ENCODE data around the gene ZNF346. TPM values are rescaled to one million over a fixed set of nuclear protein-coding genes. Genes with fewer than 3 reads are reported as not detected.

ZNF346 gene
- total and polyA plus RNA-seq, 2 of the 13 experiments (the other 11 are each of a cell fraction or from before 2014, with no cell fraction given): 8.6 to 19.4 TPM

GRCh38 chr5:177035976-177036375 is 13.5 kb downstream of the ZNF346 start:
- CTCF ChIA-PET (ENCODE audit: low intra/inter-chr PET ratio, low total read pairs): no interaction called here
- 100% methylated on average over 1 of the region's 1 CpG for WGBS (ENCODE audit: low lambda C conversion rate)
- H2AFZ ChIP-seq (ENCODE audit: low read length): no peak overlapping the region
- no peaks in the 10 kb centered on the region for H4K20me1 ChIP-seq (ENCODE audit: insufficient read depth, low read length)
- H3K27ac ChIP-seq (ENCODE audit: extremely low read length, insufficient read depth, low read length): no peak overlapping the region
- no peak overlapping the region for H3K9ac ChIP-seq (ENCODE audit: insufficient read depth, low read depth, low read length)
- H3K4me1 ChIP-seq (ENCODE audit: insufficient read depth, low read length): peaks cover 8% of the 10 kb centered on the region; the same call in 1 of the 2 replicates
- BruUV-seq (replicated peaks): no TSS peak
- no peak overlapping the region for H3K4me3 ChIP-seq (replicated peaks in 1 of 3; ENCODE audit: insufficient read depth in 1 of 3, low read depth in 2 of 3, low read length in 3 of 3)
- H3K9me3 ChIP-seq (ENCODE audit: low read length): no peaks in the 10 kb centered on the region
- no peak overlapping the region for H3K4me2 ChIP-seq (ENCODE audit: low read depth, low read length)
- H3K36me3 ChIP-seq (replicated peaks in 1 of 2; ENCODE audit: control insufficient read depth in 1 of 2, insufficient read depth in 2 of 2, low read length in 2 of 2): peaks cover 3 to 12% of the 10 kb centered on the region in 2 experiments; a peak in 4 of 5 replicates
- TF ChIP-seq IRX3 (CRISPR knock-in tag; IDR thresholded peaks at IDR 0.05; ENCODE audit: borderline replicate concordance, low read depth): no peak
- TF ChIP-seq ATF3 (CRISPR knock-in tag; IDR thresholded peaks at IDR 0.05): no peak
- no peak for TF ChIP-seq SAP130 (CRISPR knock-in tag; IDR thresholded peaks at IDR 0.05; ENCODE audit: low read depth)
- no peak for TF ChIP-seq POLR2AphosphoS2 (IDR thresholded peaks at IDR 0.05; ENCODE audit: low read depth, low read length)
- TF ChIP-seq ERF (CRISPR knock-in tag; IDR thresholded peaks at IDR 0.05): no peak
- no peak for TF ChIP-seq KLF12 (CRISPR knock-in tag; IDR thresholded peaks at IDR 0.05; ENCODE audit: borderline replicate concordance)
- no peak for TF ChIP-seq ZMAT5 (CRISPR knock-in tag; IDR thresholded peaks at IDR 0.05; ENCODE audit: borderline replicate concordance, low read depth)
- no peak for TF ChIP-seq YY1 (IDR thresholded peaks at IDR 0.05; ENCODE audit: insufficient read depth, insufficient replicate concordance, low read depth, low read length)
- TF ChIP-seq RFXANK (CRISPR knock-in tag; IDR thresholded peaks at IDR 0.05): no peak
- no peak for TF ChIP-seq IRF1 (CRISPR knock-in tag; IDR thresholded peaks at IDR 0.05; ENCODE audit: low read depth)
- TF ChIP-seq RXRB (CRISPR knock-in tag; IDR thresholded peaks at IDR 0.05; ENCODE audit: borderline replicate concordance): no peak
- no peak for TF ChIP-seq ZNF704 (CRISPR knock-in tag; IDR thresholded peaks at IDR 0.05; ENCODE audit: borderline replicate concordance)
- TF ChIP-seq ZNF264 (CRISPR knock-in tag; IDR thresholded peaks at IDR 0.05): no peak
- TF ChIP-seq BATF2 (CRISPR knock-in tag; IDR thresholded peaks at IDR 0.05): no peak
- TF ChIP-seq ZNF570 (CRISPR knock-in tag; IDR thresholded peaks at IDR 0.05; ENCODE audit: borderline replicate concordance): no peak
- no peak for TF ChIP-seq ZNF737 (CRISPR knock-in tag; IDR thresholded peaks at IDR 0.05; ENCODE audit: borderline replicate concordance)
- no peak for TF ChIP-seq NONO (IDR thresholded peaks at IDR 0.05)
- no peak for TF ChIP-seq NONO (CRISPR knock-in tag; conservative IDR thresholded peaks at IDR 0.05)
- TF ChIP-seq SKI (IDR thresholded peaks at IDR 0.05; ENCODE audit: partially characterized antibody): no peak
- TF ChIP-seq ZNF207 (IDR thresholded peaks at IDR 0.05; ENCODE audit: borderline replicate concordance): no peak
- POLR2A ChIA-PET: no interaction called here
- ATAC-seq: no peak
- DNase-seq (ENCODE audit: low spot score): no peak
- in situ Hi-C loops (cut with HindIII; ENCODE audit: extremely low pct_ligation_motif_present, low pct_unique_long_range_greater_than_20kb): no loop called here
- intact Hi-C loops (cut with micrococcal nuclease; ENCODE audit: unreplicated experiment): no loop called here
- H3K79me2 ChIP-seq (ENCODE audit: insufficient read depth, low read length): peaks cover 19% of the 10 kb centered on the region
- H3K27me3 ChIP-seq (ENCODE audit: control insufficient read depth in 1 of 2, insufficient read depth in 2 of 2, low read length in 2 of 2): no peaks in the 10 kb centered on the region; a peak in 1 of 5 replicates
- no peak for FAIRE-seq
